Measurements from ENCODE around the gene PRR23C.

PRR23C gene

GRCh38 chr3:139044366-139045210, at the start of gene PRR23C:
Gene PRR23C (minus strand): TSS chr3:139044892. CDS start chr3:139044620, 272 bp downstream.
- Histone ChIP-seq H3K9me3 (ENCODE audit: low read length) (no peaks in the 10 kb centered on the region), H3K36me3 (ENCODE audit: insufficient read depth, low read length) (no peaks in the 10 kb centered on the region), H3K9ac (ENCODE audit: low read length) (no peak within 1 kb of the TSS), H3K4me3 (ENCODE audit: low read depth in 1 of 2, low read length in 2 of 2) (no peak within 1 kb of the TSS), H3K4me1 (ENCODE audit: insufficient read depth, low read length) (no peaks in the 10 kb centered on the region), H3K27ac (ENCODE audit: low read depth, low read length) (no peak within 1 kb of the TSS), H3K27me3 (ENCODE audit: control insufficient read depth in 1 of 2, insufficient read depth in 2 of 2, low read length in 2 of 2) (no peaks in the 10 kb centered on the region)

- Histone ChIP-seq H3K4me3 (ENCODE audit: low read depth in 1 of 2, low read length in 2 of 2) (no peak overlapping the region), H3K4me1 (ENCODE audit: insufficient read depth, low read length) (no peaks in the 10 kb centered on the region)
Measured at GRCh38 chr3:139093840-139094239, 49.1 kb upstream of the PRR23C start.

GRCh38 chr3:139088462-139089324, 44.0 kb upstream of the PRR23C start:
- no peak overlapping the region for H3K27ac ChIP-seq (ENCODE audit: low read depth, low read length)
- H3K9ac ChIP-seq (ENCODE audit: low read length) = no peak overlapping the region
- no peaks in the 10 kb centered on the region for H3K36me3 ChIP-seq (ENCODE audit: insufficient read depth, low read length)
- H3K4me3 ChIP-seq (ENCODE audit: low read depth in 1 of 2, low read length in 2 of 2) = no peak overlapping the region
- no peaks in the 10 kb centered on the region for H3K27me3 ChIP-seq (ENCODE audit: control insufficient read depth in 1 of 2, insufficient read depth in 2 of 2, low read length in 2 of 2)
- no peaks in the 10 kb centered on the region for H3K4me1 ChIP-seq (ENCODE audit: insufficient read depth, low read length)
- H3K9me3 ChIP-seq (ENCODE audit: low read length) = peaks cover 4% of the 10 kb centered on the region

More at GRCh38 chr3:139093840-139094239, 49.1 kb upstream of the PRR23C start:
- Histone ChIP-seq H3K27ac (ENCODE audit: low read depth, low read length) (no peak overlapping the region), H3K36me3 (ENCODE audit: insufficient read depth, low read length) (no peaks in the 10 kb centered on the region), H3K27me3 (ENCODE audit: control insufficient read depth in 1 of 2, insufficient read depth in 2 of 2, low read length in 2 of 2) (no peaks in the 10 kb centered on the region), H3K9me3 (ENCODE audit: low read length) (peaks cover 4% of the 10 kb centered on the region), H3K9ac (ENCODE audit: low read length) (no peak overlapping the region)

GRCh38 chr3:139087621-139088020, 42.9 kb upstream of the PRR23C start:
- Histone ChIP-seq H3K36me3 (ENCODE audit: insufficient read depth, low read length) (no peaks in the 10 kb centered on the region), H3K9me3 (ENCODE audit: low read length) (peaks cover 6% of the 10 kb centered on the region), H3K4me1 (ENCODE audit: insufficient read depth, low read length) (no peaks in the 10 kb centered on the region), H3K9ac (ENCODE audit: low read length) (no peak overlapping the region), H3K27ac (ENCODE audit: low read depth, low read length) (no peak overlapping the region), H3K27me3 (ENCODE audit: control insufficient read depth in 1 of 2, insufficient read depth in 2 of 2, low read length in 2 of 2) (no peaks in the 10 kb centered on the region), H3K4me3 (ENCODE audit: low read depth in 1 of 2, low read length in 2 of 2) (no peak overlapping the region)

- Histone ChIP-seq H3K27me3 (ENCODE audit: control insufficient read depth in 1 of 2, insufficient read depth in 2 of 2, low read length in 2 of 2) (no peaks in the 10 kb centered on the region), H3K36me3 (ENCODE audit: insufficient read depth, low read length) (no peaks in the 10 kb centered on the region), H3K27ac (ENCODE audit: low read depth, low read length) (no peak overlapping the region), H3K9me3 (ENCODE audit: low read length) (peaks cover 3% of the 10 kb centered on the region), H3K4me1 (ENCODE audit: insufficient read depth, low read length) (no peaks in the 10 kb centered on the region), H3K9ac (ENCODE audit: low read length) (no peak overlapping the region), H3K4me3 (ENCODE audit: low read depth in 1 of 2, low read length in 2 of 2) (no peak overlapping the region)
Measured at GRCh38 chr3:139084176-139084575, 39.5 kb upstream of the PRR23C start.

GRCh38 chr3:139074565-139075115, 29.9 kb upstream of the PRR23C start:
- Histone ChIP-seq H3K27me3 (ENCODE audit: control insufficient read depth in 1 of 2, insufficient read depth in 2 of 2, low read length in 2 of 2) (no peaks in the 10 kb centered on the region), H3K36me3 (ENCODE audit: insufficient read depth, low read length) (no peaks in the 10 kb centered on the region), H3K4me3 (ENCODE audit: low read depth in 1 of 2, low read length in 2 of 2) (no peak overlapping the region), H3K27ac (ENCODE audit: low read depth, low read length) (no peak overlapping the region), H3K4me1 (ENCODE audit: insufficient read depth, low read length) (no peaks in the 10 kb centered on the region), H3K9me3 (ENCODE audit: low read length) (no peaks in the 10 kb centered on the region), H3K9ac (ENCODE audit: low read length) (no peak overlapping the region)

GRCh38 chr3:139062918-139063317, 18.2 kb upstream of the PRR23C start:
- Histone ChIP-seq H3K4me3 (ENCODE audit: low read depth in 1 of 2, low read length in 2 of 2) (no peak overlapping the region), H3K27ac (ENCODE audit: low read depth, low read length) (no peak overlapping the region), H3K9ac (ENCODE audit: low read length) (no peak overlapping the region), H3K27me3 (ENCODE audit: control insufficient read depth in 1 of 2, insufficient read depth in 2 of 2, low read length in 2 of 2) (no peaks in the 10 kb centered on the region), H3K4me1 (ENCODE audit: insufficient read depth, low read length) (no peaks in the 10 kb centered on the region), H3K9me3 (ENCODE audit: low read length) (no peaks in the 10 kb centered on the region), H3K36me3 (ENCODE audit: insufficient read depth, low read length) (no peaks in the 10 kb centered on the region)

GRCh38 chr3:139052802-139053600, 8.3 kb upstream of the PRR23C start:
- Histone ChIP-seq H3K4me3 (ENCODE audit: low read depth in 1 of 2, low read length in 2 of 2) (no peak overlapping the region), H3K9me3 (ENCODE audit: low read length) (no peaks in the 10 kb centered on the region), H3K36me3 (ENCODE audit: insufficient read depth, low read length) (no peaks in the 10 kb centered on the region)

GRCh38 chr3:139043554-139044365, 932 bp downstream of the PRR23C start:
- no peak overlapping the region for H3K9ac ChIP-seq (ENCODE audit: low read length)
- no peak overlapping the region for H3K4me3 ChIP-seq (ENCODE audit: low read depth in 1 of 2, low read length in 2 of 2)
- no peaks in the 10 kb centered on the region for H3K36me3 ChIP-seq (ENCODE audit: insufficient read depth, low read length)
- H3K27ac ChIP-seq (ENCODE audit: low read depth, low read length) = no peak overlapping the region
- H3K27me3 ChIP-seq (ENCODE audit: control insufficient read depth in 1 of 2, insufficient read depth in 2 of 2, low read length in 2 of 2) = no peaks in the 10 kb centered on the region
- H3K4me1 ChIP-seq (ENCODE audit: insufficient read depth, low read length) = no peaks in the 10 kb centered on the region
- no peaks in the 10 kb centered on the region for H3K9me3 ChIP-seq (ENCODE audit: low read length)

More at GRCh38 chr3:139052802-139053600, 8.3 kb upstream of the PRR23C start:
- Histone ChIP-seq H3K4me1 (ENCODE audit: insufficient read depth, low read length) (no peaks in the 10 kb centered on the region), H3K27ac (ENCODE audit: low read depth, low read length) (no peak overlapping the region), H3K9ac (ENCODE audit: low read length) (no peak overlapping the region), H3K27me3 (ENCODE audit: control insufficient read depth in 1 of 2, insufficient read depth in 2 of 2, low read length in 2 of 2) (no peaks in the 10 kb centered on the region)

GRCh38 chr3:139037478-139037877, 7.2 kb downstream of the PRR23C start:
- no peaks in the 10 kb centered on the region for H3K4me1 ChIP-seq (ENCODE audit: insufficient read depth, low read length)

More at GRCh38 chr3:139037478-139037877, 7.2 kb downstream of the PRR23C start:
- Histone ChIP-seq H3K9me3 (ENCODE audit: low read length) (no peaks in the 10 kb centered on the region), H3K4me3 (ENCODE audit: low read depth in 1 of 2, low read length in 2 of 2) (no peak overlapping the region), H3K9ac (ENCODE audit: low read length) (no peak overlapping the region), H3K27me3 (ENCODE audit: control insufficient read depth in 1 of 2, insufficient read depth in 2 of 2, low read length in 2 of 2) (no peaks in the 10 kb centered on the region), H3K36me3 (ENCODE audit: insufficient read depth, low read length) (no peaks in the 10 kb centered on the region), H3K27ac (ENCODE audit: low read depth, low read length) (no peak overlapping the region)

Measured in muscle layer of colon (tissue), 2 donors.